Fibroblast of skin of scalp (primary cell): Measurements from ENCODE around the gene CYSRT1.

Experiments
- DNase-seq: peaks from one replicate; pipeline ENCODE4 v3.0.0-alpha.2; 2013

The CYSRT1 gene

DNA sequence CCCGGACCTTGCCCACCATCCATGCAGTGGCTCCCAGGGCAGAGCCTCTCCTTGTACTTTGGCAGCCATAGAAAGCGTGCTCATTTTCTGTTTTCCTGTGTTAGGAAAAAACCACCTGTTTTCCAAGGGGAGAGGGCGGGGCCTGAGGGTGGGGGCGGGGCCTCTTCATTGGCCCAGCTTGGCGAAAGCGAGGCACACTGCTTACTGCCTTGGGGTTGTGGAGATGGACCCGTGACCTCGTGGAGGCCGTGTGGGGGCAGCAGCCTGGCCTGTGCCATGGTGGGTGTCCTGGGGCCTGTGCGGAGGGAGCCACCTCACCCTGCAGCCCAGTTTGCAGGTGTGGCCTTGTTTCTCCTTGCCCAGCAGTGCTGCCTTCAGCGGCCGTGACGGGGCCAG is 48.1 kb downstream of the CYSRT1 start:
- DNase-seq = no peak

DNA sequence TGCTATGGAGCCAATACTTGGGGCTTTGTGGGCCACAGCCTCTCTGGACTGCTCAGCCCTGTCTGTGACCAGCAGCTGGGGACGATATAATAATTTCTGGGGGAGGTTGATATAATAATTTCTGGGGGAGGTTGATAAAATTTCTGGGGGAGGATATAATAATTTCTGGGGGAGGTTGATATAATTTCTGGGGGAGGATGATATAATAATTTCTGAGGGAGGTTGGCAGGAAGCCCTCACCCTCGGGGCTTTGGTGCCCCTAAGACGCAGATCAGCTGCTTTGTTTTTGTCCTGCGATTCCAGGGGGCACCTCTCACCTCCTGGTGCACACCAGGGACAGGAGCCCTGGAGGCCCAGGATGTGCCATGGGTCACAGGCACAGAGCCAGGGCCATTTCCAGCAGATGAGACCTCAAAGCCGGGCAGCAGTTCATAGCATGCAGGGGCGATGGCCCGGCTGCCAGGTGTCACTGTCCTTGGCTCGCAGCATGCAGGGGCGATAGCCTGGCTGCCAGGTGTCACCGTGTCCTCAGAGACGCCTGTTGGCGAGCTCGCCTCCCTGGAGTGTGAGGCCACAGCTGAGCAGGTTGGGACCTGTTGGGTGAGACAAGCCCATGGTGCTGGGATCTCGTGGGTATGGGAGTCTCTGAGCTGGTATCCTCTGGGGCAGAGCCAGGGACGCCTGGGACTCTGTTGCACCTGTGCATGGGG is 48.8 kb downstream of the CYSRT1 start:
- DNase-seq = no peak

DNA sequence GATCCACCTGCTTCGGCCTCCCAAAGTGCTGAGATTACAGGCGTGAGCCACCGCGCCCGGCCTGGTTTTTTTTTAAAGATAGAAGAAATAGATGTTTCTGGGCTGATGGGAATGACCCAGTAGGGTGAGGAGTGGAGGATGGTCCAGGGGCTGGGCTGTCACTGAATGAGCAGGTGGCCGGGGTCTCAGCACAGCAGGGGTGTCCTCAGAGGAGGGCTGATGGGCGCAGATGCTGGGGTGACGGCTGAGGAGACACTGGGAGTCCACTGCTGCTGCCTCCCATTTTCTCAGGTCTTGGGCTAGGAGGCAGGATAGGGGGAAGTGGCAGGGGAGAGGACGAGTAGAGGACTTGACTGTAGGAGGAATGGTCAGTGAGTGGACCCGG is 50.2 kb downstream of the CYSRT1 start:
- DNase-seq = no peak
